ENCODE data around the gene SSX4B. TPM values are rescaled to one million over a fixed set of nuclear protein-coding genes. Genes with fewer than 3 reads are reported as not detected.
"Not testable (repeated sequence)": the region's sequence is repeated elsewhere in the genome, so short reads cannot be mapped to it uniquely, and the experiment has no call there.

Gene SSX4B
- total RNA-seq, 3 donors from 2014 or later, result not detected

GRCh38 chrX:48456628-48457331 is 45.0 kb upstream of the SSX4B start:
- no peak overlapping the region for H3K27ac ChIP-seq
- H3K36me3 ChIP-seq, result no peaks in the 10 kb centered on the region
- TF ChIP-seq POLR2A (IDR thresholded peaks at IDR 0.05) (no peak), CTCF (IDR thresholded peaks at IDR 0.05) (no peak), POLR2AphosphoS5 (IDR thresholded peaks at IDR 0.05) (no peak)
- intact Hi-C loops (cut with DNase I; ENCODE audit: low total_unique reads), result no loop called here
- H3K9me3 ChIP-seq, result peaks cover 0 to 3% of the 10 kb centered on the region in 2 donors
- no peaks in the 10 kb centered on the region for H3K4me1 ChIP-seq
- DNase-seq (ENCODE audit: low spot score in 2 of 2), result no peak
- peaks cover 0 to 37% of the 10 kb centered on the region in 2 donors for H3K27me3 ChIP-seq
- no peak overlapping the region for H3K4me3 ChIP-seq

DNA sequence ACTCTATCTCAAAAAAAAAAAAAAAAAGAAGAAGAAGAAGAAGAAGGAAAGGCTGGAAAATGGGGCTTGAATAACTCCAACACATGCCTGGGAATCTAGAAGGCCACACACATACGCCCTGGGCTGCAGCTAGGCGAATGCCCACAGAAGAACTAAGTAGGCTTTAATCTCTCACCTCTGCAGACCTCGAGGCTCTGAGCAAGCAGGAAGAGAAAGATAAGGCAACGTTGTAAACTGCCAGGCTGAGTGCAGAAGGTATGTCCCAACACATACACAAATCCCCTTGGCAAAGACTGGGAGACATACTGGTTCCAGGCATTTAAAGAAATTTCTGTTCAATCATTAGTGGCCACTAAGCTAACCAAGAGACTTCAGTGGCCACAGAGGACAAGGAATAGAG is 39.9 kb upstream of the SSX4B start:
- H3K27ac ChIP-seq, result no peak overlapping the region
- H3K27me3 ChIP-seq, result peaks cover 0 to 32% of the 10 kb centered on the region in 2 donors
- no peaks in the 10 kb centered on the region for H3K4me1 ChIP-seq
- no peaks in the 10 kb centered on the region for H3K36me3 ChIP-seq
- DNase-seq (ENCODE audit: low spot score in 2 of 2), result no peak
- peaks cover 0 to 3% of the 10 kb centered on the region in 2 donors for H3K9me3 ChIP-seq
- TF ChIP-seq CTCF (IDR thresholded peaks at IDR 0.05) (no peak), POLR2AphosphoS5 (IDR thresholded peaks at IDR 0.05) (no peak), POLR2A (IDR thresholded peaks at IDR 0.05) (no peak)
- intact Hi-C loops (cut with DNase I; ENCODE audit: low total_unique reads), result no loop called here
- no peak overlapping the region for H3K4me3 ChIP-seq

- H3K9me3 ChIP-seq, result no peaks in the 10 kb centered on the region
- H3K4me1 ChIP-seq, result no peaks in the 10 kb centered on the region
- H3K27me3 ChIP-seq, result peaks cover 0 to 32% of the 10 kb centered on the region in 2 donors
- no peak overlapping the region for H3K27ac ChIP-seq
- no peak for DNase-seq (ENCODE audit: low spot score in 2 of 2)
- intact Hi-C loops (cut with DNase I; ENCODE audit: low total_unique reads), result no loop called here
- TF ChIP-seq POLR2AphosphoS5 (IDR thresholded peaks at IDR 0.05) (no peak), CTCF (IDR thresholded peaks at IDR 0.05) (no peak), POLR2A (IDR thresholded peaks at IDR 0.05) (no peak)
- no peak overlapping the region for H3K4me3 ChIP-seq
- no peaks in the 10 kb centered on the region for H3K36me3 ChIP-seq
Observed at GRCh38 chrX:48450076-48450475, 38.3 kb upstream of the SSX4B start.

GRCh38 chrX:48447201-48447600 is 35.4 kb upstream of the SSX4B start:
- H3K4me3 ChIP-seq; DNase-seq (ENCODE audit: low spot score in 2 of 2); H3K9me3 ChIP-seq; H3K27ac ChIP-seq; H3K4me1 ChIP-seq; intact Hi-C loops (cut with DNase I; ENCODE audit: low total_unique reads); H3K36me3 ChIP-seq: not testable (repeated sequence)
- peaks cover 0 to 27% of the 10 kb centered on the region in 2 donors for H3K27me3 ChIP-seq

DNA sequence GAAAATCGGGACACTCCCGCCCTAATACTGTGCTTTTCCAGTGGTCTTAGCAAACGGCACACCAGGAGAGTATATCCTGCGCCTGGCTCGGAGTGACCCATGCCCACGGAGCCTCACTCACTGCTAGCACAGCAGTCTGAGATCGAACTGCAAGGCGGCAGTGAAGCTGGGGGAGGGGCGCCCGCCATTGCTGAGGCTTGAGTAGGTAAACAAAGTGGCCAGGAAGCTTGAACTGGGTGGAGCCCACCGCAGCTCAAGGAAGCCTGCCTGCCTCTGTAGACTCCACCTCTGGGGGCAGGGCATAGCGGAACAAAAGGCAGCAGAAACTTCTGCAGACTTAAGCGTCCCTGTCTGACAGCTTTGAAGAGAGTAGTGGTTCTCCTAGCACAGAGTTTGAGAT is 22.0 kb upstream of the SSX4B start:
- DNase-seq (ENCODE audit: low spot score in 2 of 2); H3K4me3 ChIP-seq; H3K4me1 ChIP-seq; H3K27ac ChIP-seq; H3K36me3 ChIP-seq; intact Hi-C loops (cut with DNase I; ENCODE audit: low total_unique reads): not testable (repeated sequence)
- peaks cover 9 to 17% of the 10 kb centered on the region in 2 donors for H3K9me3 ChIP-seq
- H3K27me3 ChIP-seq, result peaks cover 0 to 22% of the 10 kb centered on the region in 2 donors

GRCh38 chrX:48430166-48430565 is 18.4 kb upstream of the SSX4B start:
- H3K36me3 ChIP-seq; intact Hi-C loops (cut with DNase I; ENCODE audit: low total_unique reads); H3K4me1 ChIP-seq; H3K27ac ChIP-seq; DNase-seq (ENCODE audit: low spot score in 2 of 2); H3K4me3 ChIP-seq: not testable (repeated sequence)
- Histone ChIP-seq H3K9me3 (peaks cover 9 to 15% of the 10 kb centered on the region in 2 donors), H3K27me3 (peaks cover 0 to 22% of the 10 kb centered on the region in 2 donors)

DNA sequence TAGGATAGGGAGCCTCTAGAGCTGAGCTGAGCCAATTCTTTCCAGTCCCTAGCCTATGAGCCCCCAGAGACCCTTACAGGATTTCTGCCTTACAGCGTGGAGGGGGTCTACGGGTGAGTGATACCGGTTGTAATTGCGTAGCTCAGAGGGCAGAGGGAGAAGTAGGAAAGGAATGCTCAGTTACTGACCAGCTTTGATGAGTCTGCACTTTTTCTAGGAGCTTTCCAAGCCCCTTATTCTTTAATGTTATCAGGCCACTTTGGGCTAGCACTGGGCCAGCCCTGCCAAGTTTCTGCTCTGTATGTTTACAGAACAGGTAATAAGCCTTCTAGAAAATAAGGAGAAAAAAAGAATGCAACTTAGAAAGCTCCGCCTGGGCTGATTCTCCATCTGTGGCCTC is 17.8 kb upstream of the SSX4B start:
- H3K4me1 ChIP-seq; H3K4me3 ChIP-seq; intact Hi-C loops (cut with DNase I; ENCODE audit: low total_unique reads); H3K36me3 ChIP-seq; DNase-seq (ENCODE audit: low spot score in 2 of 2); H3K27ac ChIP-seq: not testable (repeated sequence)
- Histone ChIP-seq H3K9me3 (peaks cover 8 to 13% of the 10 kb centered on the region in 2 donors), H3K27me3 (peaks cover 0 to 22% of the 10 kb centered on the region in 2 donors)

GRCh38 chrX:48427027-48427716 is 15.4 kb upstream of the SSX4B start:
- DNase-seq (ENCODE audit: low spot score in 2 of 2); H3K36me3 ChIP-seq; H3K4me1 ChIP-seq; H3K27me3 ChIP-seq; intact Hi-C loops (cut with DNase I; ENCODE audit: low total_unique reads); H3K4me3 ChIP-seq; H3K9me3 ChIP-seq; H3K27ac ChIP-seq: not testable (repeated sequence)

- H3K4me3 ChIP-seq; H3K4me1 ChIP-seq; H3K27ac ChIP-seq; H3K27me3 ChIP-seq; intact Hi-C loops (cut with DNase I; ENCODE audit: low total_unique reads); H3K9me3 ChIP-seq; DNase-seq (ENCODE audit: low spot score in 2 of 2); H3K36me3 ChIP-seq: not testable (repeated sequence)
Observed at GRCh38 chrX:48397825-48398224, 13.9 kb downstream of the SSX4B start.

GRCh38 chrX:48396931-48397330 is 14.8 kb downstream of the SSX4B start:
- DNase-seq (ENCODE audit: low spot score in 2 of 2); H3K27me3 ChIP-seq; H3K36me3 ChIP-seq; H3K9me3 ChIP-seq; H3K4me1 ChIP-seq; H3K4me3 ChIP-seq; intact Hi-C loops (cut with DNase I; ENCODE audit: low total_unique reads); H3K27ac ChIP-seq: not testable (repeated sequence)
